ENCODE measurements around the gene SPATA33. TPM values are rescaled to one million over a fixed set of nuclear protein-coding genes. Genes with fewer than 3 reads are reported as not detected.
"Not testable (repeated sequence)": the region's sequence is repeated elsewhere in the genome, so short reads cannot be mapped to it uniquely, and the experiment has no call there.

The SPATA33 gene
- total RNA-seq, 1 experiment from 2014 or later: 12.0 TPM

GRCh38 chr16:89661215-89661614 lies 3.6 kb downstream of the SPATA33 start:
- Mint-ChIP-seq H3K4me1 (peaks cover 6% of the 10 kb centered on the region), H3K27me3 (ENCODE audit: low read depth) (peaks cover 4% of the 10 kb centered on the region; the same call in 1 of the 2 replicates), H3K9me3 (peaks cover 29% of the 10 kb centered on the region), H3K36me3 (peaks cover 70% of the 10 kb centered on the region), H3K4me3 (no peak overlapping the region), H3K27ac (no peak overlapping the region)
- DNase-seq (ENCODE audit: low spot score) (no peak), ATAC-seq (no peak)
- TF ChIP-seq HMGXB4 (CRISPR knock-in tag; IDR thresholded peaks at IDR 0.05) (no peak), PREB (CRISPR knock-in tag; IDR thresholded peaks at IDR 0.05; ENCODE audit: borderline replicate concordance) (no peak), JAZF1 (CRISPR knock-in tag; IDR thresholded peaks at IDR 0.05) (no peak), CREB1 (CRISPR knock-in tag; IDR thresholded peaks at IDR 0.05) (no peak), ZBTB43 (CRISPR knock-in tag; IDR thresholded peaks at IDR 0.05) (no peak)
- ChIA-PET POLR2A (no interaction called here), CTCF (no interaction called here)

GRCh38 chr16:89664238-89664637 lies 6.6 kb downstream of the SPATA33 start:
- H3K4me3 Mint-ChIP-seq; DNase-seq (ENCODE audit: low spot score); POLR2A ChIA-PET; H3K4me1 Mint-ChIP-seq; H3K27ac Mint-ChIP-seq; H3K27me3 Mint-ChIP-seq (ENCODE audit: low read depth); ATAC-seq; CTCF ChIA-PET: not testable (repeated sequence)
- H3K9me3 Mint-ChIP-seq: peaks cover 36% of the 10 kb centered on the region
- H3K36me3 Mint-ChIP-seq: peaks cover 73% of the 10 kb centered on the region

GRCh38 chr16:89667000-89667399 lies 9.4 kb downstream of the SPATA33 start:
- 0 out of 2 replicates have a peak, but pooled peaks have one; percentile 36 for TF ChIP-seq CTCF (IDR thresholded peaks at IDR 0.05)
- ChIA-PET POLR2A (interaction anchor here (0.7 kb wide), 1 partner anchor 37 kb away, joined by 3 read pairs; no protein-coding TSS in a partner anchor), CTCF (interaction anchor here (0.7 to 1.0 kb wide), 3 partner anchors 24 to 67 kb away, joined by 3 to 4 read pairs (median 3); no protein-coding TSS in a partner anchor)
- peak; percentile 58 for DNase-seq (ENCODE audit: low spot score)
- H3K27ac Mint-ChIP-seq; H3K4me1 Mint-ChIP-seq; ATAC-seq; H3K4me3 Mint-ChIP-seq; H3K27me3 Mint-ChIP-seq (ENCODE audit: low read depth): not testable (repeated sequence)
- Mint-ChIP-seq H3K36me3 (peaks cover 49% of the 10 kb centered on the region), H3K9me3 (peaks cover 26% of the 10 kb centered on the region)

GRCh38 chr16:89667633-89668032 lies 10.0 kb downstream of the SPATA33 start:
- Mint-ChIP-seq H3K9me3 (peaks cover 32% of the 10 kb centered on the region), H3K27me3 (ENCODE audit: low read depth) (peaks cover 10% of the 10 kb centered on the region), H3K4me1 (no peaks in the 10 kb centered on the region), H3K36me3 (peaks cover 43% of the 10 kb centered on the region), H3K27ac (no peak overlapping the region), H3K4me3 (no peak overlapping the region)
- ATAC-seq: no peak
- CTCF ChIA-PET: interaction anchor here (0.7 to 1.0 kb wide), 4 partner anchors 25 to 68 kb away, joined by 3 to 4 read pairs (median 4); no protein-coding TSS in a partner anchor
- POLR2A ChIA-PET: interaction anchor here (0.7 kb wide), 1 partner anchor 36 kb away, joined by 3 read pairs; no protein-coding TSS in a partner anchor
- no peak for DNase-seq (ENCODE audit: low spot score)
- no peak for TF ChIP-seq ATF6 (CRISPR knock-in tag; IDR thresholded peaks at IDR 0.05)
- no peak for TF ChIP-seq ZNF219 (CRISPR knock-in tag; IDR thresholded peaks at IDR 0.05; ENCODE audit: borderline replicate concordance)
- no peak for TF ChIP-seq MAX (CRISPR knock-in tag; IDR thresholded peaks at IDR 0.05)
- TF ChIP-seq SP1 (CRISPR knock-in tag; conservative IDR thresholded peaks at IDR 0.05): no peak
- TF ChIP-seq TEAD1 (CRISPR knock-in tag; IDR thresholded peaks at IDR 0.05): no peak
- TF ChIP-seq ESRRA (CRISPR knock-in tag; IDR thresholded peaks at IDR 0.05; ENCODE audit: borderline replicate concordance): no peak

Measured in WTC11 (cell line).